BJ (cell line): ENCODE results near the gene AHRR. TPM values are rescaled to one million over a fixed set of nuclear protein-coding genes. Genes with fewer than 3 reads are reported as not detected.
"Not testable (repeated sequence)": the region's sequence is repeated elsewhere in the genome, so short reads cannot be mapped to it uniquely, and the experiment has no call there.

ENCODE experiments used
- CTCF ChIA-PET: fragments of 350-600 bp; formaldehyde crosslinking; extraction: SDS; loops from one replicate; lab custom pipeline; 2021; ENCODE audit warnings: antibody characterized with exemption, inconsistent platforms; lab: Yijun Ruan, JAX
- POLR2A ChIA-PET: fragments of 300-600 bp; sonication (Branson Sonifier 250); formaldehyde crosslinking; extraction: SDS; loops from one replicate; lab custom pipeline; 2021; ENCODE audit warnings: antibody characterized with exemption; lab: Charles Lee
- DNase-seq: peaks from one replicate; pipeline ENCODE4 v3.0.0-alpha.2; 2011; ENCODE audit warnings: low read depth
- H3K27me3 ChIP-seq: 2 replicates; pipeline ENCODE4 v1.6.0; 2011; ENCODE audit warnings: low read length; ENCODE audit not compliant: control insufficient read depth, insufficient read depth
- H3K36me3 ChIP-seq: 2 replicates; pipeline ENCODE4 v1.5.1; 2011; ENCODE audit warnings: low read length; ENCODE audit not compliant: control insufficient read depth, insufficient read depth
- H3K4me3 ChIP-seq: 2 replicates; pipeline ENCODE4 v1.5.1; 2011; ENCODE audit warnings: low read depth, mild to moderate bottlenecking, control low read depth, low read length
- CTCF ChIP-seq: IDR thresholded peaks from 2 replicates; pipeline ENCODE4 v1.5.1; 2011; ENCODE audit warnings: low read depth, mild to moderate bottlenecking, control low read depth, inconsistent platforms, low read length, moderate library complexity; ENCODE audit not compliant: insufficient read depth
- polyA minus RNA-seq: library from RNA; depleted of rRNA, polyadenylated mRNA; stranded (reverse); fragments of >200 nt; gene quantifications from 2 replicates; pipeline ENCODE4 v1.2.3, GENCODE V29; 2011; rRNA and poly(A)+ RNA removed
- polyA plus RNA-seq: library from polyadenylated mRNA; depleted of rRNA; stranded (reverse); fragments of >200 nt; gene quantifications from 2 replicates; pipeline ENCODE4 v1.2.3, GENCODE V29; 2011; rRNA removed

AHRR gene
- polyA plus RNA-seq: 25.2 and 36.4 TPM in 2 replicates
- 26.4 and 28.5 TPM in 2 replicates for polyA minus RNA-seq

- no peak for DNase-seq
- ChIA-PET CTCF (interaction anchor here (0.7 to 2.0 kb wide), 19 partner anchors 10 to 582 kb away, joined by 3 to 17 read pairs (median 5); no protein-coding TSS in a partner anchor), POLR2A (no interaction called here)
- no peaks in the 10 kb centered on the region for H3K27me3 ChIP-seq
- peak; percentile 41; the same call in 1 of the 2 replicates for TF ChIP-seq CTCF
- H3K4me3 ChIP-seq: peak within 1 kb of the TSS; percentile 90
- H3K36me3 ChIP-seq: peaks cover 7% of the 10 kb centered on the region
Measured at GRCh38 chr5:321230-321725, at the start of gene AHRR. Gene AHRR, plus strand, starts transcription at chr5:321714. Its CDS starts 22,189 bp downstream, at chr5:343903.

DNA sequence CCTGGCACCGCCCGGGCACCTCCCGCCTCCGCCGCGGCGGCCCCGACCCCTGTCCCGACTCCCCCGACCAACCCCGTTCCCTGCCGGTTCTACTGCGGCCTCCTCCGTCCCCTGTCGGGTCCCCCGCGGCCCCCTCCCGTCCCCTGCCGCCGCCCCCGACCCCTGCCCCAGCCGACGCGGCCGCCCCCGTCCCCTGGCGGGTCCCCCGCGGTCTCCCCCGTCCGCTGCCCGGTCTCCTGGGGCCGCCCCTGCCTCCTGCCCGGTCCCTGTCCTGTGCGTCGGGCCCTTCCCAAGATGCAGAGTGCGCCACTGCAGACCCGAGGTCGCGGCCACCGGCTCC, 49.7 kb upstream of the AHRR start:
- H3K36me3 ChIP-seq, POLR2A ChIA-PET, H3K27me3 ChIP-seq, DNase-seq: not testable (repeated sequence)
- CTCF ChIA-PET: interaction anchor here (0.9 kb wide), 1 partner anchor 177 kb away, joined by 3 read pairs; no protein-coding TSS in a partner anchor
- H3K4me3 ChIP-seq: peak overlapping the region; percentile 95

- H3K36me3 ChIP-seq, POLR2A ChIA-PET, H3K27me3 ChIP-seq, CTCF ChIA-PET, DNase-seq: not testable (repeated sequence)
- H3K4me3 ChIP-seq: peak overlapping the region; percentile 11; the same call in 1 of the 2 replicates
Measured at GRCh38 chr5:273091-273490, 48.4 kb upstream of the AHRR start.

GRCh38 chr5:273491-273890, 48.0 kb upstream of the AHRR start:
- POLR2A ChIA-PET, DNase-seq, H3K36me3 ChIP-seq, CTCF ChIA-PET, H3K27me3 ChIP-seq, H3K4me3 ChIP-seq: not testable (repeated sequence)

DNA sequence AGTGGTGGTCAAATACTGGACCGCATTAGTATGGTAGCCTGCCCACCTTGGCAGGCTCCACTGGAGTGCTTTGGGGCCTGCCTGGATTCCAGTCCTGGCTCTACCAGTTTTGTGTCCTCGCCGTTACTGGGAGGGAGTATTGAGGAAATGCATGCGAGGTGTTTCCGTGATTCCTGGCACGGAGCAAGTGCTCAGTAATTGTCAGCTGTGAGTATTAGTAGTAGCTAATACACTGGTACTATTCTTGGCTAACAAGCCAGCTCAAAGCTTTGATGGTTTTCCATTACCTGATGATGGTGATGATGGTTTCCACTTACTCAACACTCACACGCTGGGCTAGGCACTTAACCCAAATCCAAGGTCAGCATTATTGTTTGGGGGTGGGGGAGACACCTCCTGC, 47.2 kb upstream of the AHRR start:
- DNase-seq, POLR2A ChIA-PET, H3K36me3 ChIP-seq, H3K4me3 ChIP-seq, CTCF ChIA-PET, H3K27me3 ChIP-seq: not testable (repeated sequence)

- POLR2A ChIA-PET: no interaction called here
Measured at GRCh38 chr5:278646-279045, 42.9 kb upstream of the AHRR start.

GRCh38 chr5:279051-279665, 42.4 kb upstream of the AHRR start:
- POLR2A ChIA-PET, H3K27me3 ChIP-seq, DNase-seq, H3K36me3 ChIP-seq, H3K4me3 ChIP-seq: not testable (repeated sequence)
- CTCF ChIA-PET: interaction anchor here (1.4 kb wide), 1 partner anchor 9 kb away, joined by 4 read pairs; no protein-coding TSS in a partner anchor

More at GRCh38 chr5:278646-279045, 42.9 kb upstream of the AHRR start:
- Histone ChIP-seq H3K27me3 (no peaks in the 10 kb centered on the region), H3K4me3 (no peak overlapping the region), H3K36me3 (peaks cover 9% of the 10 kb centered on the region)
- DNase-seq: no peak
- no peak for TF ChIP-seq CTCF
- CTCF ChIA-PET: interaction anchor here (1.4 kb wide), 1 partner anchor 9 kb away, joined by 4 read pairs; no protein-coding TSS in a partner anchor
